PC-3 (cell line): ENCODE data around the gene SIX2. TPM values are rescaled to one million over a fixed set of nuclear protein-coding genes. Genes with fewer than 3 reads are reported as not detected.

Experiments
- ATAC-seq: fragments of 200-7000 bp; cut with Tn5 transposase; 2 replicates; pipeline ENCODE4 v1.9.1; 2020; ENCODE audit warnings: mild to moderate bottlenecking, moderate library complexity
- BruUV-seq: library from RNA; stranded (reverse); fragments of 400-500 nt; replicated peaks from 2 replicates; lab custom pipeline; 2021; lab: Mats Ljungman, UMichigan
- CTCF ChIA-PET: fragments of 300-600 bp; sonication (Branson Sonifier 250); formaldehyde crosslinking; loops from one replicate; lab custom pipeline; 2022; ENCODE audit warnings: antibody characterized with exemption; lab: Charles Lee
- POLR2A ChIA-PET: fragments of 300-600 bp; sonication (Branson Sonifier 250); formaldehyde crosslinking; loops from one replicate; lab custom pipeline; 2022; ENCODE audit warnings: antibody characterized with exemption; ENCODE audit not compliant: unreplicated experiment; lab: Charles Lee
- DNase-seq: peaks from one replicate; pipeline ENCODE4 v3.0.0-alpha.2; 2015
- H2AFZ ChIP-seq: fragments of 300-600 bp; sonication (generic); 2 replicates; pipeline ENCODE4 v1.6.0; 2016; ENCODE audit warnings: antibody characterized with exemption, low read length
- H3F3A ChIP-seq: fragments of 300-600 bp; sonication (generic); one replicate; pipeline ENCODE4 v1.6.0; 2017; ENCODE audit warnings: antibody characterized with exemption, low read length, control low read depth, mild to moderate bottlenecking; ENCODE audit not compliant: unreplicated experiment
- H3K27ac ChIP-seq: fragments of 300-600 bp; sonication (generic); 2 replicates; pipeline ENCODE4 v1.5.1; 2016; ENCODE audit warnings: mild to moderate bottlenecking, low read length
- H3K27me3 ChIP-seq: fragments of 300-600 bp; sonication (generic); 2 replicates; pipeline ENCODE4 v1.6.1; 2016; ENCODE audit warnings: low read length, mixed read lengths
- H3K36me3 ChIP-seq: fragments of 300-600 bp; sonication (generic); 2 replicates; pipeline ENCODE4 v1.6.1; 2016; ENCODE audit warnings: low read depth, mixed run types, low read length, mixed read lengths
- H3K4me1 ChIP-seq: fragments of 300-600 bp; sonication (generic); 2 replicates; pipeline ENCODE4 v1.5.1; 2016; ENCODE audit warnings: low read length; ENCODE audit not compliant: insufficient read depth
- H3K4me2 ChIP-seq: fragments of 300-600 bp; sonication (generic); 2 replicates; pipeline ENCODE4 v1.6.0; 2016; ENCODE audit warnings: low read length
- H3K4me3 ChIP-seq: fragments of 300-600 bp; sonication (generic); 2 replicates; pipeline ENCODE4 v1.5.1; 2016; ENCODE audit warnings: mild to moderate bottlenecking, low read length, mixed read lengths
- H3K79me2 ChIP-seq: fragments of 300-600 bp; sonication (generic); 2 replicates; pipeline ENCODE4 v1.6.1; 2017; ENCODE audit warnings: low read length, mixed read lengths
- H3K9ac ChIP-seq: fragments of 300-600 bp; sonication (generic); 2 replicates; pipeline ENCODE4 v1.6.0; 2016; ENCODE audit warnings: mild to moderate bottlenecking, low read length
- H3K9me2 ChIP-seq: fragments of 300-600 bp; sonication (generic); replicated peaks from 2 replicates; pipeline ENCODE4 v1.6.1; 2016; ENCODE audit warnings: mixed run types, low read length, mixed read lengths
- H3K9me3 ChIP-seq: fragments of 300-600 bp; sonication (generic); 2 replicates; pipeline ENCODE4 v1.6.1; 2016; ENCODE audit warnings: low read length, mixed read lengths
- H4K20me1 ChIP-seq: fragments of 300-600 bp; sonication (generic); 2 replicates; pipeline ENCODE4 v1.6.1; 2016; ENCODE audit warnings: low read length, mixed read lengths
- EZH2 ChIP-seq: fragments of 300-600 bp; sonication (generic); IDR thresholded peaks from one replicate; pipeline ENCODE4 v1.6.1; 2017; ENCODE audit warnings: antibody characterized with exemption, mild to moderate bottlenecking, low read length; ENCODE audit not compliant: unreplicated experiment
- EZH2phosphoT487 ChIP-seq: fragments of 300-600 bp; sonication (generic); IDR thresholded peaks from 2 replicates; pipeline ENCODE4 v1.6.1; 2018; ENCODE audit warnings: mild to moderate bottlenecking, antibody characterized with exemption, low read length, borderline replicate concordance
- intact Hi-C: fragments of 100-400 bp; cut with micrococcal nuclease; formaldehyde crosslinking; loops from 2 replicates; pipeline ENCODE4 v1.9.0; 2023
- total RNA-seq: library from RNA; depleted of rRNA; stranded (reverse); fragments of >200 nt; gene quantifications from 2 replicates; pipeline ENCODE4 v1.2.3, GENCODE V29; 2014
- TF ChIP-seq, protein P1 (sequence below): fragments of 300-600 bp; sonication (generic); conservative IDR thresholded peaks from 2 replicates; pipeline ENCODE4 v1.5.1; 2017; ENCODE audit warnings: antibody characterized with exemption, low read depth, mild to moderate bottlenecking, low read length

SIX2 gene
- total RNA-seq, 1 experiment from 2014 or later: 27.9 TPM

DNA sequence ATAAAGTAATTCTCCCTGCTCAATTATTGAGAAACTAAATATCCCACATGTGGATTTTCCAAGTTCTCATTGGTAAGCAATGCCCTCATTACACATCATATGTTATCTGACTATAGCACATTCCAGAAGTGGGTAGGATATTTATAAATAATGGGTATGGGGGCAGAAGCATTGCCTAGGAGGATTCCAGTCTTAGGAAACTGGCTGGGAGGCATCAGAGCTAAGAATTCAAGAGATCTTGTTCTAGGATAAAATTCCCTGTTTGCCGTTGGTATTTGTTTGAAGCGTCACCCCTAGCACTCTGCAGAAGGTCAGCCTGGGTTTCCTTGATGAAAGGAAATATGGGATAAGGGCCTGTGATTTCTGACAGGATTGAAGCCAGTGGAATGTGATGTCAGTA lies 20.1 kb downstream of the SIX2 start:
- no peak for TF ChIP-seq EZH2phosphoT487
- no peak for TF ChIP-seq EZH2
- TF ChIP-seq, protein P1, sequence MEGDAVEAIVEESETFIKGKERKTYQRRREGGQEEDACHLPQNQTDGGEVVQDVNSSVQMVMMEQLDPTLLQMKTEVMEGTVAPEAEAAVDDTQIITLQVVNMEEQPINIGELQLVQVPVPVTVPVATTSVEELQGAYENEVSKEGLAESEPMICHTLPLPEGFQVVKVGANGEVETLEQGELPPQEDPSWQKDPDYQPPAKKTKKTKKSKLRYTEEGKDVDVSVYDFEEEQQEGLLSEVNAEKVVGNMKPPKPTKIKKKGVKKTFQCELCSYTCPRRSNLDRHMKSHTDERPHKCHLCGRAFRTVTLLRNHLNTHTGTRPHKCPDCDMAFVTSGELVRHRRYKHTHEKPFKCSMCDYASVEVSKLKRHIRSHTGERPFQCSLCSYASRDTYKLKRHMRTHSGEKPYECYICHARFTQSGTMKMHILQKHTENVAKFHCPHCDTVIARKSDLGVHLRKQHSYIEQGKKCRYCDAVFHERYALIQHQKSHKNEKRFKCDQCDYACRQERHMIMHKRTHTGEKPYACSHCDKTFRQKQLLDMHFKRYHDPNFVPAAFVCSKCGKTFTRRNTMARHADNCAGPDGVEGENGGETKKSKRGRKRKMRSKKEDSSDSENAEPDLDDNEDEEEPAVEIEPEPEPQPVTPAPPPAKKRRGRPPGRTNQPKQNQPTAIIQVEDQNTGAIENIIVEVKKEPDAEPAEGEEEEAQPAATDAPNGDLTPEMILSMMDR: no peak
- ChIA-PET CTCF (no interaction called here), POLR2A (no interaction called here)
- H3K27ac ChIP-seq: no peak overlapping the region
- DNase-seq: no peak
- no peaks in the 10 kb centered on the region for H3K4me1 ChIP-seq
- H4K20me1 ChIP-seq: no peaks in the 10 kb centered on the region
- H3F3A ChIP-seq: no peaks in the 10 kb centered on the region
- H3K27me3 ChIP-seq: no peaks in the 10 kb centered on the region
- H3K36me3 ChIP-seq: no peaks in the 10 kb centered on the region
- intact Hi-C loops: no loop called here
- no peak overlapping the region for H3K4me2 ChIP-seq
- no peak overlapping the region for H2AFZ ChIP-seq
- H3K79me2 ChIP-seq: no peaks in the 10 kb centered on the region
- no peaks in the 10 kb centered on the region; the same call in 1 of the 2 replicates for H3K9me3 ChIP-seq
- ATAC-seq: no peak
- BruUV-seq: no TSS peak
- no peaks in the 10 kb centered on the region for H3K9me2 ChIP-seq
- no peak overlapping the region for H3K9ac ChIP-seq
- no peak overlapping the region for H3K4me3 ChIP-seq

DNA sequence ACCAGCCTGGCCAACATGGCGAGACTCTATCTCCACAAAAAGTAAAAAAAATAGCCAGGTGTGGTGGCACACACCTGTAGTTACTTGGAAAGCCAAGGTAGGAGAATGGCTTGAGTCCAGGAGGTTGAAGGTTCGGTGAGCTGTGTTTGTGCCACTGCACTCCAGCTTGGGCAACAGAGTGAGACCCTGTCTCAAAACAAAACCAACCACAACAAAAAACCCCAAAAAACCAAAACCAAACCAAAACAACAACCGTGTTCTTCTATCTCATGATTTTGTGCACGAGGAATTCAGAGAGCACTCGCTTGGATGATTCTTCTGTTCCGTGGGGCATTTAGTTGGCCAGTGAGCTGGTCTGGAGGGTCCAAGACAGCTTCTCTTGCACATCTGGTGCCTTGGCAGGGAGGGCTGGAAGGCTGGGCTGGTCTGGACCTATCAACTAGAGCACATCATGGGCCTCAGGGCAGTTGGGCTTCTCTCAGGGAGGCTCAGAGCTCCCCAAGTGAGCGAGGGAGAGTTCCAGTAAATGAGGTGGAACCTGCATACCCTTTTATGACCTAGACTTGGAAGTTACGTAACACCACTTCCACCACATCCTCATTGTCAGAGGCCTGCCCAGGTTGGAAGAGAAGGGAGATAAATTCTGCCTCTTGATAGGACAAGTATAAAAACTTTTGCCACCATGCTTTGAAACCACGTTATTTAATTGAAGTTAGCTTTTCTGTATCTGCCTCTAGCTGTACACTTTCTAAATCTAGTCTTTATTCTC lies 25.2 kb downstream of the SIX2 start:
- H3F3A ChIP-seq: no peaks in the 10 kb centered on the region
- no peak for DNase-seq

More for the DNA sequence above, 25.2 kb downstream of the SIX2 start:
- ChIA-PET CTCF (no interaction called here), POLR2A (no interaction called here)
- TF ChIP-seq EZH2: no peak
- TF ChIP-seq, protein P1: no peak
- no peak for TF ChIP-seq EZH2phosphoT487
- no peaks in the 10 kb centered on the region for H3K36me3 ChIP-seq
- no peak overlapping the region for H3K27ac ChIP-seq
- no peaks in the 10 kb centered on the region for H3K9me2 ChIP-seq
- no peaks in the 10 kb centered on the region; the same call in 1 of the 2 replicates for H3K9me3 ChIP-seq
- no TSS peak for BruUV-seq
- intact Hi-C loops: loop anchor here (5.0 kb wide), 1 partner anchor 458 kb away; no protein-coding TSS in a partner anchor
- H3K79me2 ChIP-seq: no peaks in the 10 kb centered on the region
- H4K20me1 ChIP-seq: no peaks in the 10 kb centered on the region
- no peak overlapping the region for H3K4me2 ChIP-seq
- H3K4me3 ChIP-seq: no peak overlapping the region
- no peak for ATAC-seq
- peaks cover 6% of the 10 kb centered on the region for H3K4me1 ChIP-seq
- H3K9ac ChIP-seq: no peak overlapping the region
- no peak overlapping the region for H2AFZ ChIP-seq
- H3K27me3 ChIP-seq: no peaks in the 10 kb centered on the region
